Small intestine (tissue), 7 donors: ENCODE data around the gene NLRC4. TPM values are rescaled to one million over a fixed set of nuclear protein-coding genes. Genes with fewer than 3 reads are reported as not detected.

Source experiments
- DNase-seq, 2 donors: peaks; one replicate each; pipeline versions ENCODE4 v3.0.0 to v3.0.0-alpha.2; 2013
- FAIRE-seq: peaks from 2 replicates; lab custom pipeline; 2012; peaks lifted over from hg19 to GRCh38; lab: Jason Lieb, UNC
- H3K27ac ChIP-seq, 3 donors: one replicate each; pipeline ENCODE4 v1.5.1; 2013; ENCODE audit warnings: low read length in 2 of 3, mild to moderate bottlenecking in 2 of 3, control low read depth in 1 of 3, inconsistent platforms in 1 of 3, low read depth in 1 of 3, moderate library complexity in 1 of 3
- H3K27me3 ChIP-seq, 3 donors: one replicate each; pipeline ENCODE4 v1.6.1; 2013; ENCODE audit warnings: low read length in 3 of 3, inconsistent platforms in 1 of 3; ENCODE audit not compliant: control insufficient read depth in 3 of 3, insufficient read depth in 3 of 3
- H3K36me3 ChIP-seq, 3 donors: one replicate each; pipeline ENCODE4 v1.6.1; 2013; ENCODE audit warnings: low read length in 3 of 3, inconsistent platforms in 1 of 3, low read depth in 1 of 3, mild to moderate bottlenecking in 1 of 3, moderate library complexity in 1 of 3; ENCODE audit not compliant: control insufficient read depth in 3 of 3, insufficient read depth in 2 of 3
- H3K4me1 ChIP-seq, 3 donors: one replicate each; pipeline ENCODE4 v1.6.1; 2013; ENCODE audit warnings: low read length in 2 of 3, inconsistent platforms in 1 of 3, low read depth in 1 of 3, mild to moderate bottlenecking in 1 of 3, moderate library complexity in 1 of 3; ENCODE audit not compliant: control insufficient read depth in 3 of 3, insufficient read depth in 2 of 3
- H3K4me3 ChIP-seq, 3 donors: one replicate each; pipeline ENCODE4 v1.5.1; 2013; ENCODE audit warnings: low read length in 3 of 3, control low read depth in 1 of 3, inconsistent platforms in 1 of 3, low read depth in 1 of 3, mild to moderate bottlenecking in 1 of 3, moderate library complexity in 1 of 3
- H3K9me3 ChIP-seq, 2 donors: one replicate each; pipeline ENCODE4 v1.6.1; 2013; ENCODE audit warnings: low read depth in 1 of 2, low read length in 1 of 2; ENCODE audit not compliant: control insufficient read depth in 2 of 2, insufficient read depth in 1 of 2
- WGBS, 3 donors: extraction: QIAGEN DNeasy Blood & Tissue Kit; methylation state at CpG; one replicate each; pipeline ENCODE4 v1.1.7; 2013; 5-methylcytosine and 5-hydroxymethylcytosine counted together
- polyA plus RNA-seq, 4 donors: library from polyadenylated mRNA; stranded (reverse) in 3 of 4; unstranded in 1 of 4; fragments of 200-250 nt in 3 of 4; fragments of 120-200 nt in 1 of 4; gene quantifications; one replicate each; pipeline versions ENCODE4 v1.2.1 to v1.2.3, GENCODE V29; 2013
- donor health status: healthy with polysubstance abuse.
- donor health status: control.
- donor health status: control.
- donor health status: Bipolar disorder and iron deficiency.
- donor health status: healthy.

Gene NLRC4
- polyA plus RNA-seq, 4 donors: 0.22 to 1.1 (median 0.89) TPM

DNA sequence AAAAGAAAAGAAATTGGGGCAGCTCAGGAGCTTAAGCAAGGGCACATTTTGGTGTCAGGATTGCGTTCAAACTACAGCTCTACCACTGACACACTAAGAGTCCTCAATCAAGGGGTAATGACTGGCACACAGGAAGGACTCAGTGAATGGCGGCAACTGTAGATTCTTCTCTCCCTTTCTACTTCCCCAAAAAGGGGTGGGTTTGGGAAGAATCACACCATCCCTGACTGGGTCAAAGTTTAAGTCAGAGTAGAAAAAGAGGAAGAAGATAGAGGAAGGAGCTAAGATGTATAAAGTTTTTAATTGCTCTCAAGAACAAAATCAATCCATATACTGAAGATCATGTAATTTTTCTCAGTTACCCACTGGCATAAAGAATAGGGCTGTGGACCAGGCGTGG is 2.6 kb downstream of the NLRC4 start:
- Histone ChIP-seq H3K4me1 (no peaks in the 10 kb centered on the region), H3K9me3 (no peaks in the 10 kb centered on the region), H3K36me3 (no peaks in the 10 kb centered on the region), H3K27ac (no peak overlapping the region), H3K4me3 (no peak overlapping the region), H3K27me3 (no peaks in the 10 kb centered on the region)
- 85 to 93% (median 87%) methylated on average over 3 of the region's 3 CpGs for WGBS, 3 donors
- FAIRE-seq (no peak), DNase-seq (no peak)

DNA sequence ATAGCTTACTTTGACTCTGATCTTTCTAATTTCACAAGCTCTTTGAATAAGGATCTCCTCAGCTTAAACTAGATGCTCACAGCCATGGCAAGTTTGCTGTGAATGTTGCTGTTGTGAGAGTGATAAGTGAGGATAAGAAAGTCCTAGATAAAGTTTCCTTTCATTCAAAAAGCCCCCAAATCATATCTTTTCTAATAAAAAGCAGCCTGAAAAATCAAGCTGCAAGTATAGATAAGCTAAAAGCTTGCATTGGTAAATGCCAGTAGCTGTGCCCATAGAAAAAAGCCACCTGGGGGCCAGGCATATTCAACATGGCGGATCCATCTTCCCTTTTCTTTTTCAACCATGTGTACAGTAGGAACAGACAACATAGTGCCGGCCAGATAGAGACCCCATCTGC is 4.3 kb downstream of the NLRC4 start:
- no peak overlapping the region for H3K27ac ChIP-seq
- FAIRE-seq: no peak

DNA sequence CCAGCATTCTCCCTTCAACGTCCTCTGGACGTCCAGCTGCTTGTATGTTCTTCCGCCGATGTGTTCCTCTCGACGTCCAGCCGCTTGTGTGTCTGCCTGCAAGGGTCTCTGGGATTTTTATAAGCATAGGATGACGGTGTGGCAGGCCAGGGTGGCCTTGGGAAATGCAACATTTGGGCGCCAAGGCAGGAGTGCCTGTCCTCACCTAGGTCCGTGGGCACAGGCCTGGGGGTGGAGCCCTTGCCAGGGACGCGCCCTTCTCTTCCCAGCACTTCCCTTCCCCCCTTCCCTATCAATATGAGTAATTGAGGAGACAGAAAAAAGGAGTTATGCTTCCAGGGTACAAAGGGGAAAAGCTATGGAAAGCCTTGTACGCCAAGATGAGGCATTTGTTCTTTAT is 6.4 kb downstream of the NLRC4 start:
- 81 to 87% (median 84%) methylated on average over 13 of the region's 13 CpGs for WGBS, 3 donors
- Histone ChIP-seq H3K4me3 (no peak overlapping the region), H3K9me3 (no peaks in the 10 kb centered on the region), H3K27ac (no peak overlapping the region), H3K4me1 (no peaks in the 10 kb centered on the region), H3K27me3 (no peaks in the 10 kb centered on the region), H3K36me3 (no peaks in the 10 kb centered on the region)
- FAIRE-seq (no peak), DNase-seq (no peak)

More for the DNA sequence above, 4.3 kb downstream of the NLRC4 start:
- no peak for DNase-seq
- H3K36me3 ChIP-seq: no peaks in the 10 kb centered on the region
- H3K4me3 ChIP-seq: no peak overlapping the region
- H3K9me3 ChIP-seq: no peaks in the 10 kb centered on the region
- 84 to 90% (median 85%) methylated on average over 2 of the region's 2 CpGs for WGBS, 3 donors
- H3K27me3 ChIP-seq: no peaks in the 10 kb centered on the region
- H3K4me1 ChIP-seq: no peaks in the 10 kb centered on the region

DNA sequence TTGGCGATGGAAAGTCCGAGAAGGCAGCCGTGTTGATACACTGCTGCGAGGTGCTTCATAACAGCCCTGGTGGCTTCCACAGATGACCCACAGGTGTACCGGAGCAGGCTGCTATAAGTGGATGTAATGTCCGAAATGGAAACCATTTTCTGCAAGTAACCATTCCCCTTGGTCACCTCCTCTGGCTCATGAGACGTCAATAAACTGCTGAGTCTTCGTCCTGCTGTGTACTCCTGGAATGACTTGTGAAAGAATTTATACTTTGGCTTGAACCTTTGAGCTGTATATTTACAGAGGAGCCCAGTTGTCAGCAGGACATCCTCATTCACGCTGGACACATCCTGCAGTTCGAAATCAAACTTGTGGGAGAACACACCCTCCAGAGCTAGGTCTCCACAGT is 14.4 kb downstream of the NLRC4 start:
- H3K4me3 ChIP-seq: no peak overlapping the region
- DNase-seq (peak in 1 of 2 donors; percentile 15), FAIRE-seq (no peak)
- no peaks in the 10 kb centered on the region for H3K36me3 ChIP-seq
- no peaks in the 10 kb centered on the region for H3K27me3 ChIP-seq
- H3K9me3 ChIP-seq: no peaks in the 10 kb centered on the region
- 81 to 89% (median 84%) methylated on average over 10 of the region's 10 CpGs for WGBS, 3 donors
- H3K4me1 ChIP-seq: no peaks in the 10 kb centered on the region
- H3K27ac ChIP-seq: no peak overlapping the region

DNA sequence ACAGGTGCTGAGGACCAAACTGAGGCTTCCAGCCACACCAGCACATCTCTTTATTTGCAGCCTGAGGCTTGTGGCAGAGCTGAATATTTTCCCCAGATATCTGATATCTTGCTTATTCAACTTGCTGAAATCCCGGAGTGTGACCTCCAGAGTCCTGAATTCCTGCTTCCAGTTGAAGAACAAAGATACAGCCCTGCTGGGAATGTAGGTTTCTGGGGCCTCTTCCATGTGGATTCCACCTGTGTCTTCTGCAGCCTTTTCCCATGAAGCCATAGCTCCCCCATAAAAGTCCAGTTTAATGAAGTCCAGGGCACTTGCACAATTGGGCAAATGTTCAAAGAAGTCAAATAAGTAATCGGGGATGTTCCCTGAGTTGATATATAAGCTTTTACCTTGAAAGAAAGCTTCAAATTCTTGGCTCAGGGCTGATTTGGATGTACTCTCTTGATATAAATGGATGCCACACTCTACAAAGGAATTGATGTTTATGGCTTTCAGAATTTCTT is 14.9 kb downstream of the NLRC4 start:
- Histone ChIP-seq H3K27me3 (no peaks in the 10 kb centered on the region), H3K9me3 (no peaks in the 10 kb centered on the region), H3K27ac (no peak overlapping the region), H3K4me3 (no peak overlapping the region), H3K4me1 (no peaks in the 10 kb centered on the region), H3K36me3 (no peaks in the 10 kb centered on the region)
- 76 to 91% (median 87%) methylated on average over 2 of the region's 2 CpGs for WGBS, 3 donors
- DNase-seq (no peak), FAIRE-seq (no peak)

DNA sequence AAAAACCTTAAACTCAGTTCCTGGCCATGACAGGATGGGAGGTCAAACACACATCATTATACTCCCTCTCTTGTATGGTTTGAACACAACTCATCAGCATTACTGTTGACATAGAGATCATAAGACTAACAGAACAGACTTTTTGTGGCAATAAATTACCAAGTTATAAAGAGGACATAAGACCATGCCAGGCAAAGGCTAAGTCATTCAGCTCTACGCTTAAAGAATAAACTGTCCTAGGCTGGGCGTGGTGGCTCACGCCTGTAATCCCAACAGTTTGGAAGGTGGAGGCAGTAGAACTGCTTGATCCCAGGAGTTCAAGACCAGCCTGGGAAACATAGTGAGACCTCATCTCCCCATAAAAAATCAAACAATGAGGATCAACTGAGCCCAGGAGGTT is 16.4 kb downstream of the NLRC4 start:
- DNase-seq (peak; percentile 6 to 12), FAIRE-seq (no peak)
- H3K36me3 ChIP-seq: no peaks in the 10 kb centered on the region
- no peak overlapping the region for H3K4me3 ChIP-seq
- 50 to 83% (median 68%) methylated on average over 3 of the region's 3 CpGs for WGBS, 3 donors
- H3K9me3 ChIP-seq: no peaks in the 10 kb centered on the region
- no peaks in the 10 kb centered on the region for H3K4me1 ChIP-seq
- H3K27ac ChIP-seq: no peak overlapping the region
- H3K27me3 ChIP-seq: no peaks in the 10 kb centered on the region

DNA sequence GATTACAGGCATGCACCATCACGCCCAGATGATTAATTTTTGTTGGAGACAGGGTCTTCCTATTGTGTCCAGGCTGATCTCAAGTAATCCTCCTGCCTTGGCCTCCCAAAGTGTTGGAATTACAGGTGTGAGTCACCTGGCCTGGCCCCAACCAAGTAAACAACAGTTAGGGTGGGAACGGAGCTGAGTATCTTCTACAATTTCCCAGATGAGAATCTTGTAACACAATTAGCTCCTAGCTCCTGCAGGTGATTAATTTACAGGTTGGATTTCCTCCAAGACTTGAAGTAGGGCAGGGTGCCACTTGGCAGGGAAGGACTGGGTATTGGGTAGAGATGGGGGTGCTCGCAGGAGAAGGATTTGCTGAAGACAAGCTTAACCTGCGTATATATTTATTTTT is 17.8 kb downstream of the NLRC4 start:
- H3K4me1 ChIP-seq: no peaks in the 10 kb centered on the region
- H3K27me3 ChIP-seq: no peaks in the 10 kb centered on the region
- no peaks in the 10 kb centered on the region for H3K9me3 ChIP-seq
- no peak for FAIRE-seq
- DNase-seq: peak in 1 of 2 donors; percentile 57
- 34 to 71% (median 34%) methylated on average over 4 of the region's 4 CpGs for WGBS, 3 donors
- H3K36me3 ChIP-seq: no peaks in the 10 kb centered on the region
- no peak overlapping the region for H3K27ac ChIP-seq
- H3K4me3 ChIP-seq: no peak overlapping the region

DNA sequence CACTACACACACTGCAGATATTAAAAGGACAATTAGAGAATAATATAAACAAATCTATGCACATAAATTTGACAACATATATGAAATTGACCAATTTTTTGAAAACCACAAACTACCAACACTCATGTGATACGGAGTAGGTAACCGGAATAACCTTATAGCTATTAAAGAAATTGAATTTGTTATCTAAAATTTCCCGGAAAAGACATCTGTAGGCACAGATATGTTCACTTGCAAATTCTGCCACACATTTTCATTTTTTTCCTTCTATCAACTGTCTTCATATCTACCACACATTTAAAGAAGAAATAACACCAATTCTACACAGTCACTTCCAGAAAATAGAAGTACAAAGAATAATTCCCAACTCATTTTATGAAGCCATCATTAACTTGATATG is 22.4 kb downstream of the NLRC4 start:
- H3K9me3 ChIP-seq: no peaks in the 10 kb centered on the region
- FAIRE-seq (no peak), DNase-seq (no peak)
- no peak overlapping the region for H3K27ac ChIP-seq
- no peaks in the 10 kb centered on the region for H3K4me1 ChIP-seq
- H3K36me3 ChIP-seq: no peaks in the 10 kb centered on the region
- no peak overlapping the region for H3K4me3 ChIP-seq
- 95 to 97% (median 96%) methylated on average over 3 of the region's 3 CpGs for WGBS, 3 donors
- H3K27me3 ChIP-seq: no peaks in the 10 kb centered on the region

DNA sequence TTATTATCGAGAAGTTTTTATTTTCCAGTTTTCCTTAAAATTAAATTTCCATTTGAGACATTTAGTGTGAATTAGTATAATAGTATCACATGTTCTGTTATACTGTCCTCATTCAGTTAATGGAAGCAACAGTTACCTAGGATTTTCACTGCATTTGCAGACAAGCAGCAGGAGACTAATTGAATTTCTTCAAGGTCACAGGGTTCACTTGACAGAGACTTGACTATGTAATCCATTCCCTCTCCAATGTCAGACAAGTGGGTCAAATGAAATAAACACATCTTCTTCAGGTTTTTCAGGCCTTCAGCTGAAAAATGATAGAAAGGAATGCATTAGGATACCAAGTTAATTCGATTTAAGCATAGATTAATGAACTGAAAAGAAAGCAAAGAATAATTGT is 26.7 kb downstream of the NLRC4 start:
- no peak overlapping the region for H3K27ac ChIP-seq
- H3K27me3 ChIP-seq: no peaks in the 10 kb centered on the region
- DNase-seq: no peak
- FAIRE-seq: no peak
- 87 to 97% (median 95%) methylated on average over 2 of the region's 2 CpGs for WGBS, 3 donors
- no peaks in the 10 kb centered on the region for H3K36me3 ChIP-seq
- no peaks in the 10 kb centered on the region for H3K9me3 ChIP-seq
- no peak overlapping the region for H3K4me3 ChIP-seq
- no peaks in the 10 kb centered on the region for H3K4me1 ChIP-seq
